Choroid plexus epithelial cell (primary cell): ENCODE measurements around the gene SLC6A12.

ENCODE experiments used
- DNase-seq: peaks from one replicate; pipeline ENCODE4 v3.0.0-alpha.2; 2010; ENCODE audit warnings: low read depth
- H3K4me3 ChIP-seq: 2 replicates; pipeline ENCODE4 v1.5.1; 2011; ENCODE audit warnings: low read depth, mild to moderate bottlenecking, control low read depth, low read length, moderate library complexity
- TF ChIP-seq, protein P1 (sequence below): conservative IDR thresholded peaks from 2 replicates; pipeline ENCODE4 v1.5.1; 2011; ENCODE audit warnings: low read depth, mild to moderate bottlenecking, control low read depth, inconsistent platforms, low read length, moderate library complexity

Gene SLC6A12

DNA sequence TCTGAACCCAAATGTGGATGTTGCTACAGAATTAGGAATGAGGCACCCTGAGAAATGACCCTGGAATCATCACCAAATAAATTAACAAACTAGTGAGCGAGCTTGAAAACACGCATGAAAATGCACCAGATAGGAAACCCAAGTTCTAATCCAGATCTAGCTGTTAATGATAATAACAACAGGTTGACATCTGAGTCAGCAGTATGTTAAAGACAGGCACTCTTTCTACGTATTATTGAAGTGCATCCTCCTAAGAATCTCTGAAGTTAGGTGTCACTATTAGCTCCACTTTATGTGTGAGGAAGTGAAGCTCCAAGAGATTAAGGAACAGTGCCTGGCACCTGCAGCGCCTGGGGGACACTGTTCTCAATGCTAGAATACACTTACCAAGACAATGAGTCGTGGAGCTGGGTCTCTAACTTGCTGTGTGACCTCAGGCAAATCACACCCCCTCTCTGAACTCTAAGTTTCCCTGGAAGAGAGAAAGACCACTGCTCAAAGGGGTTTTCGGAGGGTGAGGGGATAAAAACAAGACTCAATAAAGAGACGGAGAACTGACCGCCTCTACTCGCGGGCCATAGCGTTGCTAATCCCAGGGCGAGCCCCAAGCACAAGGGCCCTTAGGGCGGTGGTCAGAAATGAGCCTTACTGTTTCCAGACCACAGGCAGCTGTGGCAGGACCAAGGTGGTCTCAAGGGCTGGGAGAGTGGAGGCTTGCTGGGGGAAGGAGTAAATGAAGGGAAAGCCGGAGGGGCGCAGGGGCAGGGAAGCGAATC, 2.1 kb downstream of the SLC6A12 start:
- TF ChIP-seq, protein P1, sequence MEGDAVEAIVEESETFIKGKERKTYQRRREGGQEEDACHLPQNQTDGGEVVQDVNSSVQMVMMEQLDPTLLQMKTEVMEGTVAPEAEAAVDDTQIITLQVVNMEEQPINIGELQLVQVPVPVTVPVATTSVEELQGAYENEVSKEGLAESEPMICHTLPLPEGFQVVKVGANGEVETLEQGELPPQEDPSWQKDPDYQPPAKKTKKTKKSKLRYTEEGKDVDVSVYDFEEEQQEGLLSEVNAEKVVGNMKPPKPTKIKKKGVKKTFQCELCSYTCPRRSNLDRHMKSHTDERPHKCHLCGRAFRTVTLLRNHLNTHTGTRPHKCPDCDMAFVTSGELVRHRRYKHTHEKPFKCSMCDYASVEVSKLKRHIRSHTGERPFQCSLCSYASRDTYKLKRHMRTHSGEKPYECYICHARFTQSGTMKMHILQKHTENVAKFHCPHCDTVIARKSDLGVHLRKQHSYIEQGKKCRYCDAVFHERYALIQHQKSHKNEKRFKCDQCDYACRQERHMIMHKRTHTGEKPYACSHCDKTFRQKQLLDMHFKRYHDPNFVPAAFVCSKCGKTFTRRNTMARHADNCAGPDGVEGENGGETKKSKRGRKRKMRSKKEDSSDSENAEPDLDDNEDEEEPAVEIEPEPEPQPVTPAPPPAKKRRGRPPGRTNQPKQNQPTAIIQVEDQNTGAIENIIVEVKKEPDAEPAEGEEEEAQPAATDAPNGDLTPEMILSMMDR = no peak
- no peak overlapping the region for H3K4me3 ChIP-seq
- DNase-seq = no peak

DNA sequence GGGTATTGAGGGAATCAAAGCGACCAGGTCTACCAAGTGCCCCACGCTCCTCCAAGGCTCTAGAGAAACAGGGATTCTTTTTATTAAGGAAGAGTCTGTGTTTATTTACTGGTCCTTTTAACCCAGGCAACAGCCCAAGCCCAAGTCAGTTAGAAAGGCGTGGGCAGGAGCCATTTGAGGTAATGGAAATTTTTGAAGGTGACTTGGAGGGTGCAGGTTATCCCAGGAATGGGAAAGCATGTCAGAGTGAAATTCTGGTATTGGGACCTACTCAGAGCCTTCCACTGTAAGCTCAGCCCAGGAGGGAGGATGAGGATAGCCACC, 2.9 kb downstream of the SLC6A12 start:
- no peak for DNase-seq
- TF ChIP-seq, protein P1 = no peak
- H3K4me3 ChIP-seq = no peak overlapping the region

DNA sequence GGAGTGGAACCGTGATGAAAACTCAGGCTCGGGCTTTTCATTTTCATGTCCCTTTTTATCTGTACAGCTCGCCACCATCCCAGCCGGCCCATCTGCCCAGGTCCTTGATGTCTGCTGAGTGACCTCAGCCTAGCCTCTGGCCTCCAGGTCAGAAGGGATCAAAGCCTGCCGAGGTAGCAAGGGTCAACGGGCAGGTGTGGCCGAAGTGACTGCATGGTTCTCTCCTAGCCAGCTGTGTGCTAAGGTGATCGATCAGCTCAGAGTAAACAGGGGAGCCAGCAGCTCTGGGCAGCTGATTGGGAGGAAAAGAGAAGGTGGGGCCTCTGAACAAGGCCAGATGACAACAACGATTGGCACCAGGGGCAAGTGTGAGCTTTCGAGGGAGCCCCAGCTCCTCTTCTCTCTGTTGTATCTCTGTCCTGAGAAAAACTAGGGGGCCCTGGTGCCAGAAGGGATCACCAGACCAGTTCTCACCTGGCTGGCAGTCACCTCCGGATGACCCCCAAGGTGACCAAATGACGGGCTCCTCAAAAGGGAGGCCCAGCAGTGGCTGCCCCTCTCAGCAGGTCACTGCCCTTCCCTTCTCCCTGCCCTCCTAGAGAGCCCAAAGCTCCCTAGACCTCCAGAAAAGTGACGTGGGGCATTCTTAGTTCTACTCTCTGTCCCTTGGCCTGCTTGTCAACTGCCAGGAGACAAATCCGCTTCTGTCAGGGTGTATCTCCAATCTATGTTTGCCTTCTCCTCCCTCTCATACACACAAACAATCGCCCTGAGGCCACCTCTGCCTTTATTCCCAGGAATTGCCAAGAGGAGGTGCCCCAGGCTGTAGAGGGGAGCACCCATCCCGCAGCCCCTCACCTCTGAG, 3.4 kb downstream of the SLC6A12 start:
- no peak for DNase-seq
- no peak overlapping the region for H3K4me3 ChIP-seq
- TF ChIP-seq, protein P1 = no peak

DNA sequence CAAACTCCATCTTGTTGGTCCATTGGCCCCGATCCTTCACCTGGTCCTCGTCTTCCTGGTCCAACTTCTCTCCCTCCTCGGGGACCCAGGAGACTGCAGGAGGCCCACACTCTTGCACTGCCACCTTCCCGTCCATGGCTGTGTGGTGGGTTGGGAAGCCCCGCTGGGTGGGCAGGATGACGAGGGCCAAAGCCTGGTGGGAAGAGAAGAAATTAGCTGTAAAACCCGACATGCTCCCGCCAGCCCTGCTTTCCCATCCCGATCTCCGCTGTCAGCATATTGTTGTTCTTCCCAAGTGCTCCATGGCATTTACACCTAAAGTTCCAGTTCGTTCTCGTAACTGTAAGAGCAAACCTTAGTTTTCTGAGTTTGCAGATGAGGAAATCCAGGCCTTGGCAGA, 4.1 kb downstream of the SLC6A12 start:
- TF ChIP-seq, protein P1 = no peak
- DNase-seq = no peak
- no peak overlapping the region for H3K4me3 ChIP-seq

DNA sequence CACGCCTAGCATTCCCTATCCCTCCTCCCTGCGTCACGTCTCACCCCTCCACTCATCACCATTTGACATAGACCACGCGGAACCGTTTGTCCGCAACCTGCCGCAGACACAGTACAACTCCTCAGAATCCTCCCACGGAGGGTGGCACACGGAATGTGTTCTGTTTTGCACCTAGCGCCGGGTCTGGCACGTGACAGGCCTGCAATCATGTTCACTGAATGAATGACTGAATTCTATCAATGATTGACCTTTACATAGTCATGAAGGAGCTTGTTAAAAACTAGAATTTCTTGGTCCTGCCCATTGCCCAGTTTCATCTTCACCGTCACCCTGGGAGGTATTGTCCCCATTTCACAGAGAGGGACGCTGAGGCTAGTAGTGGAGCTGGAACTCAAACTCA, 4.7 kb downstream of the SLC6A12 start:
- DNase-seq = no peak
- H3K4me3 ChIP-seq = no peak overlapping the region
- TF ChIP-seq, protein P1 = no peak

DNA sequence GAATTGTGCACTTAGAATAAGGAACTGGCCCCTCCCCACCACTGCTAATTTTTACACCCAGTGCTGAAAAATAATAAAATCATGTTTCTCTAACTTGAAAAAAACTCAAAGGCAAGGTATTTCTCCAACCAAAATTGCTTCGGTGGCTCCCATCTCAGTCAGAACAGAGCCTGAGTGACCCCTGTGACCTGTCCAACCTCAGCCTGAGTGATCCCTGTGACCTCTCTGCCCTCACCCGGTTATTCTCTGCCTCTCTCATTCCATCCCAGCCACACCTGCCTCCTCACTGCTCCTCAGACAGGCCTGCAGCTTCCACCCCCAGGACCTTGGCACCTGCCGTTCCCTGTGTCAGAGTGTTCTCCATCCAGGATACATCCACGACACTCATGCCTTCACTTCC, 5.1 kb downstream of the SLC6A12 start:
- TF ChIP-seq, protein P1 = no peak
- no peak overlapping the region for H3K4me3 ChIP-seq
- DNase-seq = no peak

DNA sequence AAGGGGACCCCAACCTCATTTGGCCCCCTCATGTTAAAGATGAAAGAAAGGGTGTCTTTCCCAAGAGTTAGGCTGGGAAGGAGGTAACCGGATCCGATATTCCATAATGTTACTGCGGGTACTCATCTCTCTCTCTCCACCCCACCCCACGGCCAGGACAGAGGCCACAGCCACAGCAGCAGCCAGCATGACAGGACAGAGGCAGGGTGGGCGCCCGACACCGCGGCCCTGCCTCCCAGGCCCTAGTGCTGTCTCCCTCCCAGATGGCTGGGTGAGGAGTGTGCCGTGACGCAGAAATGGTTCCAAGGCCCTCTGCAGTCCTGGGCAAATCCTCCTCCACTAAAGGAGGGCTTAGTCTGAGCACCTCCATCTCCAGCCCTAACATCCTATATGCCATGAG, 6.2 kb downstream of the SLC6A12 start:
- TF ChIP-seq, protein P1 = no peak
- DNase-seq = no peak
- H3K4me3 ChIP-seq = no peak overlapping the region
